Hepatocyte (in vitro differentiated cells): ENCODE data around the gene PTPRS.

ENCODE experiments used
- CTCF ChIP-seq: fragments of 200-600 bp; sonication (generic); IDR thresholded peaks from 2 replicates; pipeline ENCODE4 v1.5.1; 2016; ENCODE audit warnings: antibody characterized with exemption, mild to moderate bottlenecking; ENCODE audit not compliant: poor library complexity
- EZH2 ChIP-seq: fragments of 200-600 bp; sonication (generic); IDR thresholded peaks from 2 replicates; pipeline ENCODE4 v1.6.1; 2016; ENCODE audit warnings: antibody characterized with exemption, mild to moderate bottlenecking, borderline replicate concordance
- EZH2phosphoT487 ChIP-seq: fragments of 200-600 bp; sonication (generic); IDR thresholded peaks from one replicate; pipeline ENCODE4 v1.6.1; 2018; ENCODE audit warnings: antibody characterized with exemption, mild to moderate bottlenecking, low read depth, moderate library complexity; ENCODE audit not compliant: unreplicated experiment, severe bottlenecking

GRCh38 chr19:5380215-5380919, 39.8 kb upstream of the PTPRS start:
- TF ChIP-seq CTCF, result no peak
- no peak for TF ChIP-seq EZH2phosphoT487
- no peak for TF ChIP-seq EZH2
